Hematopoietic multipotent progenitor cell treated with erythropoietin and hydrocortisone succinate and interleukin-3 and kit ligand, for 8 days (in vitro differentiated cells): ENCODE data around the gene POLN.
"Not testable (repeated sequence)": the region's sequence is repeated elsewhere in the genome, so short reads cannot be mapped to it uniquely, and the experiment has no call there.

Experiments
- DNase-seq: peaks from one replicate; pipeline ENCODE4 v3.0.0-alpha.2; 2015

The POLN gene

DNA sequence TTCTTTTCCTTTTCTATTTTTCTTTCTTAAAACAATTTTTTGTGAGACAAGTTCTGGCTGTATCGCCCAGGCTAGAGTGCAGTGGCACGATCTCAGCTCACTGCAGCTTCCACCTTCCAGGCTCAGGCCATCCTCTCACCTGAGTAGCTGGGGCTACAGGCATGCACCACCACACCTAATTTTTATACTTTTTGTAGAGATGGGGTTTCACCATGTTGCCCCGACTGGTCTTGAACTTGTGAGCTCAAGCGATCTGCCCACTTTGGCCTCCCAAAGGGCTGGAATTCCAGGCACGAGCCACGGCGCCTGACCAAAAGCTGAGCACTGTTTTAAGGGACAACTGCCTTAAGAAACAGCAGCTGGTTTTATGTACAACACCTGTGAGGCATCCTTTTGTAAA is 192.1 kb downstream of the POLN start:
- no peak for DNase-seq

DNA sequence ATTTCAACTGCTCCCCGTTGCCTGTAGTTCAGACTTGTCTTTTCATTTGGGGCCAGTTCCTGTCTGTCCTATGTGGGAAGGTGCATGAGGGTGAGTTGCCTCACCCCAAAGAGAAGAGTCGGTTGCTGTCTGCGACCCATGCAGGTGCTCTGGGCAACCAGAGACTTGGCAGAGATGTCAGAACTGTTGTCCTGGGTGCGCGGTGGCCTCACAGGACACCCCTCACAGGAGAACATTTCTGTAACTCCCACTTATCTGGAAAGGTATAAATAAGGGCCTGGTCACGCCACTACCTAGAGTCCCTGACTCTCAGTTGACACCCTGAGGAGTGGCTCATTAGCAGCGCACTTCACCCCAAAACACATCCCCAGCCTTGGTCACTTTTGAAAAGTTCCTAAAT is 192.5 kb downstream of the POLN start:
- no peak for DNase-seq

DNA sequence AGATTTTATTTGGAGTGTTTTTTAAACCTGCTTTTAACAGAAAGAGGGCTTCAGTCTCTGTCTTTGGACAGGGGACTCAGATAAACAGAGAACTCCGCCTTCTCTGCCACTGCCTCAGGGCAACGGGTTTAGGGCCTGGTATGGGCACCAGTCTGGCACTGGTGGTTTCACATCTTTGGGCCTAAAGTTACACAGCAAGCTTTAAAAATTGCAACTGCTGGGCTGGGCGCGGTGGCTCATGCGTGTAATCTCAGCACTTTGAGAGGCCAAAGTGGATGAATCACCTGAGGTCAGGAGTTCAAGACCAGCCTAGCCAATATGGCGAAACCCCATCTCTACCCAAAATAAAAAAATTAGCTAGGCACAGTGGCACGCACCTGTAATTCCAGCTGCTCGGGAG is 193.1 kb downstream of the POLN start:
- DNase-seq = no peak

DNA sequence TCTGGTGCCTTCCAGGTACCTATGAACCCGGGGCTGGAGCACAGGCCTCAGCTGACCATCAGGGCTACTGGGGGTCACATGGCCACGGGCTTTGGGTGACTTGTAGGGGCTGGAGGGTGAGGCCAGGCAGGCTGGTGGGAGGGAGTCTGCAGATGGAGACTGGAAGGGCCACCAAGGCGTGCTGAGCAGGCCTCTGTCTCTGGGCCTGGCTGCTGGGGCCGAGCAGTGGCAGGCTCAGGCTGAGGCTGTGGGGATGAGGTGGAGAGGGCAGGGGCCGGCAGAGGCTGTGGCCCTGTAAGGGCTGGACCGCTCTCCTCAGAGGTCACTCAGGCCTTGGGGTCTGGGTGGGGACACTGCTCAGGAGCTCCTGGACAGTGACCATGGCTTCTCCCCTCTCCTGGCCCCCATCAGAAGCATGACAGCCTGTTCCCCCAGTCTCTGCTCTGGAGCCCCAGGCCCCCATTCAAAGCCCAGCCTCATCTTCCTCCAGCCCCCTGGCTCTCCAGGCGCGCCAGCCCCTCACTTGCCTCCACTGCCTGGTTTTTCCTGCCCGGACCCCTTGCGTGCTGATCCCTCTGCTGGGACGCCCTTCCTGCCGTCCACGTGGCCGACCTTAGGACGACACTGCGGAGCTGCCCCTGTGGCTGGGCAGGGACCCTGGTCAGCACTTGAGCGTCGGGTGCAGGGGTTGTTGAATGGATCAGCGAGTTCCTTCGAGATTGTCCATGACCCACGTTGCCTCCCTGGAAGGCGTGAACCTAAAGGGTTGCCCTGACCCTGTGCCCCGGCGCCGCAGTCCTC is 193.9 kb downstream of the POLN start:
- DNase-seq = no peak

DNA sequence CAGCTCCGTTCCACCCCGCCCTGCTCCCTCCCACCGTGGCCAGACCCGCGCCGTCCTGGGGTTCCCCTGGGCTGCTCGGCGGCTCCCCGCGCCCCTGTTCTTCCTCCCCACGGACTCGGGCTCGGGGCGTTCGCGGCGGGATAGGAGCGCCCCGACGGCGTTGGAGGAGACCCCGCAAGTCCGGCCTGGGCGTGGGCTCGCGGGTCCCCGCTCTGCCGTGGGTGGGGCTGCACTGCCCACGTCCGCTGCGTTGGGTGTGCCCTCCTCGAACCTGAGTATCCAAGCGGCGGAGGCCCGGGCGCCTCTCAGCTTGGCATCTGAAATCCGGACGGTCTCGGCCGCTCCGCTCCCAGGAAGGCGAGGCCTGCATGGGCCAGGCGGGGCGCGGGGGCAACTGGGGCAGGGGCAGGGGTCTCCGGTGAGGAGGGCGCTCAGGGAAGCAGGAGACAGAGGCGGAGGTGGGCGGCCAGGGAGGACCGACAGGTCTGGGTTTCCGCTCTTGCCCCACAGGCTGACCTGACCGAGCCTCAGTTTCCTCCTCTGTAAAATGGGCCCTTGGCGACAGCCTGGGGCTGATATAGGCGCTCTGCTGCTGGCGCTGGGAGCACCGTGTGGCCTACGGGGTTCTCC is 194.8 kb downstream of the POLN start:
- no peak for DNase-seq

DNA sequence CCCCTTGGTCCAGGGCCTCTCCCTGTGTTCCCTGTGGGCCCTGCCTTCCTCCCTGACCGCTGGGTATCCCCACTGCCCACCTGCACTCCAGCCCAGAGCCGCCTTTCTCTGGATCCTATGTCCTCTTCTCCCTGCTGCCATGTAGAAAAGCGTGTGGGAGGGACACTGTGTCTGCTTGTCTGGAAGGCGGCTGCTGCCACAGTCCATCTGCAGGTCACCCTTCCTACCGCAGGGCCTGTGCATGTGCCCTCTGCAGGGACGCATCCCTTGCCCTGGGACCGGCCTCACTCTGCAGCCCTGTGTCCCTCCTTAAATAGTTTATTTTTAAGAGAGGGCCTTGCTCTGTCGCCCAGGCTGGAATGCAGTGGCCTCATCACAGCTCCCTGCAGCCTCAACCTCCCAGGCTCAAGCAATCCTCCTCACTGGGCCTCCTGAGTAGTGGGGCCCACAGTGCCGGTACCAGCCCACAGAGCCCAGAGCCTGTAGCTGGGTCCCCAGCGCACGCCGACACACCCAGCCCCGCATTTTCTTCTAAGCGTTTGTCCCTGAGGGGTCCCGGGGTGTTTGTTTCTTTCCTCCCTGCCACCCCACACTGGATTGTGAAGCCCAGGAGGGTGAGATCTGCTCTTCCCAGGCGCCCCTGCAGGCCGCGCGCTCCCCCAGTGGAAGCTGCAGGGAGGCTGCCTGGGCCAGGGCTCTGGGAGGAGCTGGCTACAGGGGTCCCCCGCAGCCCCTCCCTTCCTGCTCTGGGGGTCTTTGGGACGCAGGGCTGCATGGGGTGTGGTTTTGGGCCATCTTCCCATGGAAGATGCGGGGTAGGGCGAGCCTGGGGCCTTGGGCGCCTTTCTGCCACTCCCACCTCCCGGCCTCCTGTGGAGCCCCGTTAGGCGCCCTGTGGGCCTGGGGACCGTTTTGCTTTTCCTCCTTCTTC is 195.6 kb downstream of the POLN start:
- DNase-seq = no peak

DNA sequence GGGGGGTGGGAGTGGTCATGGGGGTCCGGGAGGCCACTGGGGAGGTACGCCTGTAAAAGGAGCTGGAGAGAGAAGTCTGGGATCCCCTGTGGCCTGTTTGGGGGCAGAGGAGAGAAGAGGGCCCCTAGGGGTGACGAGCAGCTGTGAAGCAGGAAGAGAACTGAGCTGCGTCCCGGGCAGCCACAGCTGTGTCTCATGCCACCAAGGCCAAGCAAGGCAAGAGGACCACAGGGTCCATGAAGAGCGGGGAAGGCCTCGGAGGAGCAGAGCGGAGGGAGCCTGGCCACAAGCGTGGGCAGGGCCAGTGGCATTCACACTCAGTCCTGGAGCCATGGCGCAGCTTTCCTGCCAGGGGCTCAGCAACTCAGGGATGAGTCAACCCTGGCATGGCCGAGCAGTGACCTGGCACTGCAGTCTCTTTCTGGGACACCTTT is 196.4 kb downstream of the POLN start:
- no peak for DNase-seq

DNA sequence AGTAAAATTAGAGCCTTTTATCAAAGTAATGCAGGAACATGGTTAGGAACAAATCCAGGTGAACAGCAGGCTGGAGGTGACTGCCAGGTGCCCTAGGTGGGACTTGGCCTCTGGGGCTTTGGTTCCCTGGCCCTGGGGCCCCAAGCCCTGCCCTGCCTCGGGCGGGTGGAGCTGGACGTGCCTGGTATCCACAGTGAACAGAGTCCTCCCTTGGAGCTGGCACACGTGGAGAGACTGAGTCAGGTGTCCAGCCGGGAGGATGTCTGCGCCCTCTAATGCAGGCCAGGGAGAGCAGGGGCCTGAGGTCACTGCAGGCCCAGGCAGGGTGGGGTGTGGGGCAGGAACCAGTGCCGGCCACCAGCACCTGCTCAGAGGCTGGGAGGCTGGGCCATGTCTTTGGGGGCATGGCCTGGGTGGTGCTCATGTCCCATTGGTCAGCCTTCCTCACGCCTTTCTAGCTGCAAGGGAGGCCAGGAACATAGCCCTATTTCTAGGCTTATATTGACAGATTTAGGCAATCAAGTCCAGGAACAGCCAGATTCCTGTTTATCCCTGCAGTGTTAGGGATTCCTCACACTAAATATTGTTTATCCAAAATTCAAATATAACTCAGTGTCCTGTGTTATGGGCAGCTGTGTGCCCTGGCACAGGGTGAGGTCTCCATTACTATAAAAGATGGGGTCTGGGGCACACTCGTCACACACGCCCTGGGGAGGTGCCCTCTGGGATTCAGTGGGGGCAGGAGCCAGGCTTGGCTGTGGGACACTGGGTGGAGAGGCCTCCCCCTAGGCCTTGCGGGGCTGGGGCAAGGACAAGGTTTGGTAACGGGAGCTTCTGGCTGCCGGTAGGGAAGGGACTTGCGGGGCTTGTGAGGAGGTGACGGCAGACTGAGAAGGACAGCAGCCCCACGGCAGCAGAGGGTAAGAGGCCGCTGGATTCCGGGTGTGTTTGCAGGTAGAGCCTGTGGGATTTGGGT is 197.1 kb downstream of the POLN start:
- no peak for DNase-seq

DNA sequence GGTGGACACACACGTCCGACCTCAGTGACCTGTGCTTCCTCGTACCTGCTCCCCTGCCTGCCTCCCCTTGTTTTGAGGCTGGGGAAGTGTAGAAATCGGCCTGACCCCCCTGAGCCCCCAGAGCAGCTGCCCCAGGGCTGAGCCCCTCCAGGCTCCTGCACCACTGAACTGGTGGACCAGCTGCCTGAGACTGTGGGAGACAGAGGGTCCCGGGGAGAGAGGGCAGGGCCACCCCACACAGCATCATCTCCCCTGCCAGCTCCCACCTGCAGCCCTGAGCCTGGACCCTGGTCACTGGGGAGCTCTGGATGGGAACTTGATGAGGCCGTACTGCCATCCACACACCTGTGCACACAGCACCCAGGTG is 197.8 kb downstream of the POLN start:
- no peak for DNase-seq

DNA sequence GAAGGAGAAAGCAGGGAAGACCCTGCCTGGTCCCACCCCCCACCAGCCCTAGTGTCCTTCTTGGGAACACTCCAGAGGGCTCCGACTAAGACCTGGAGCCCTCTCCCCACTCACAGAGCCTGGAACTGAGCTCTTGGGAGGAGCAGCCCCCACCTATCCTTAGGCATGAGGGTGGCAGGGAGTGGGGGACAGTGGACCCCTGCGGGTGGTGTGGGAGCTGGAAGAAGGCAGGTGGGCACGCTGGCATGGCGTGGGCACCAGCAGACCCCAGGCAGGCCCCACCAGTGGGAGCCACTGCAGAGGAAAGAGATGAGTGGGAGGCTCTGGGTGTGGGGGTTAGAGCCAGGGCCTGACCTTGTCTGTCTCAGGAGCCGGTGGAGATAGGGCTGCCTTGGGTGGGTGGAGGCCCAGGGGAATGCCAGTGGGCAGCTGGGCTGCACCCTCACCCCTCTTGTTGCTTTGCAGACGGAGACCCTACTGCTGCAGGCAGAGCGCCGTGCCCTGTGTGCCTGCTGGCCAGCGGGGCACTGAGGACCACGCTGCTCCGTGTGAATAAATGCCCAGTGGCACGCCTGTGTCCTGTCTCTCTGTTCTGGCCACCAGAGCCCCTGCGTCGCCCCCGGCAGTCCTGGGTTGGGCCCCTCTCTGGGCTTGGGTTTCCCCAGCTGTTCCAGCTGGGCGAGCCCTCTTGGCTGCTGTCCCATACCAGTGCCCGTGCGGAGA is 198.4 kb downstream of the POLN start:
- DNase-seq = no peak

DNA sequence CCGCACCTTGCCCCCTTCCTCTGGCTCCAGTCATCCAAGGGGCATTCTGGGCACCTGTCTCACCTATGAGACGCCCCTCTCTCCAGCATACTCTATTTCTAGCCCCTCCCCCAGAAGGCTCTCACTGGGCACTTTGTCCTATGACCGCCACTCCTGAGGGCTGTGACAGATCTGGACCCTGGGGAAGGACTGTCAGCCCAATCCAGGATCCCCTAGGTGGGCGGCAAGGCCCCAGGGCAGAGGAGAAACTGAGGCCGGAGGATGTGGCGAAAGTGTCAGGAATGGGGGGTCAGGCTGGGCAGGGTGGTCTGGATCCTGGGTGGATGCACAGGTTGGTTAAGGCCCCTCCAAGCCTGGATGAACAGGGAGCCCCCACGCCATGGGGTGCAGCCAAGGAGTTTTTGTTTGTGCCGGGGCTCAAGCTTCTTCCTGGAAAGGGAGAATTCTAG is 198.9 kb downstream of the POLN start:
- DNase-seq = no peak

DNA sequence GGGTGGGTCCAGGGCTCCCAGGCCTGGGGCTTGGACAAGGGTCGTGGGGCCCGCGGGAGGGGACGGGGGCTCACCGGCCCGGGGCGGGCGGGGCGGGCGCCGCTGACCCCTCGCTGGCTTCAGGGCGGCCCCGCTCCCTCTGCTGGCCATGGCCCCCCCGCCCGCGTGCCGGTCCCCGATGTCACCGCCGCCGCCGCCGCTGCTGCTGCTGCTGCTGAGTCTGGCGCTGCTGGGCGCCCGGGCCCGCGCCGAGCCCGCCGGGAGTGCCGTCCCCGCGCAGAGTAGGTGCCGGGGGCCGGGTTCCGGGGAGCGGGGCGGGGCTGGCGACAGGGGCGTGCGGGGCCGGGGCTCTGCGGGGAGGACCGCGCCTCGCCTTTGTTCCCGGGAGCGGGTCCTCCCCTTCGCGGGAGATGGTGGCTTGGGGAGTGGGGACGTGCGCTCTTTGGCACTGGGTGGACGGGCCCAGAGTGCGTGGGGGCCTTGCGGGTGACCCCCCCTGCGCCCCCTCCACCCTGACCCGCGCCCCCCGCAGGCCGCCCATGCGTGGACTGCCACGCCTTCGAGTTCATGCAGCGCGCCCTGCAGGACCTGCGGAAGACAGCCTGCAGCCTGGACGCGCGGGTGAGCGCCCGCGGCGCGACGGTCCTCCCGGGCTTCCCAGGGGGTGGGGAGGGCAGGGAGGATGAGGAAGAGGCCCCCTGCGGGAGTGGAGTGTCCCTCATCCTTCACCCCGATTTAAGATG is 199.5 kb downstream of the POLN start:
- DNase-seq = no peak

DNA sequence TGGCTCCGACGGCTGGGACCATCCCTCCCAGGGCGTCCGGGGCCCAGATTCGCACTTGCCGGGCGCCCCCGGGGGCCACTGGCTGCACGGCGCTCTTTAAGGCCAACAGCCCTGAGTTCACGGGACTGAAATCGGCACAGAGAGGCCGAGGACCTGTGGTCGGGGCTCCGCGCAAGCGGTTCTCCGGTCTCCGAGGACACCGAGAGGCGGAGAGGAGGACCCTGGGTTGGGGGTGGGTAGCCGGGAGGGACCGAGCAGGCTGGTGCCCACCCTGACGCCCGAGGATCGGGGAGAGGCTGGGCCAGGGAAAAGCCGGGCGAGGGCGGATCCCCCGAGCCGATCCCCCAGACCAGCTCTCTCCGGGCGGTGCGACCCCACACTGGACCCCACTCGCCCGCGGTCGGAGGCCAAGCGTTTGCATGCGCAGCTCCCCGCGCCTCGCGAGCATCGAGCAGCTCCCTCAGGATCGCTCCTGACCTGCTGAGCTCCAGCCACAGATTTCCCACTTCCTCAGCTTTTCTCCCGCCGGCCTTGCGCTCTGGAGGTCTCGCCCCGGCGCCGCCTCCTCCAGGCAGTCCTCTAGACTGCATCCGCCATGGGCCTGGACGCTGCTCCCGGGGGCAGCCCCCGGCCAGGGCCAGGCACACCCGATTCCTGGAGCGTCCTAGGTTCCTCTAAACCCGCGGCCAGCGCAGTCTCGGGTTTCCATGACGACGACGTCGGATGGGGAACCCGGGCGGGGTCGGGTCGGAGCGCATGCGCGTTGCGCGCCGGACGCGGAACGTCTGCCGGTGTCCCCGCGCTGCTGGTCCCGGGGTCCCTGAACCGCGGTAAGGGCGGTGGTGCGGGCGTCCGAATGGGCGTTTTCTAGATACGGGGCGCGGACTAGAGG is 200.4 kb downstream of the POLN start:
- peak; percentile 78 for DNase-seq

DNA sequence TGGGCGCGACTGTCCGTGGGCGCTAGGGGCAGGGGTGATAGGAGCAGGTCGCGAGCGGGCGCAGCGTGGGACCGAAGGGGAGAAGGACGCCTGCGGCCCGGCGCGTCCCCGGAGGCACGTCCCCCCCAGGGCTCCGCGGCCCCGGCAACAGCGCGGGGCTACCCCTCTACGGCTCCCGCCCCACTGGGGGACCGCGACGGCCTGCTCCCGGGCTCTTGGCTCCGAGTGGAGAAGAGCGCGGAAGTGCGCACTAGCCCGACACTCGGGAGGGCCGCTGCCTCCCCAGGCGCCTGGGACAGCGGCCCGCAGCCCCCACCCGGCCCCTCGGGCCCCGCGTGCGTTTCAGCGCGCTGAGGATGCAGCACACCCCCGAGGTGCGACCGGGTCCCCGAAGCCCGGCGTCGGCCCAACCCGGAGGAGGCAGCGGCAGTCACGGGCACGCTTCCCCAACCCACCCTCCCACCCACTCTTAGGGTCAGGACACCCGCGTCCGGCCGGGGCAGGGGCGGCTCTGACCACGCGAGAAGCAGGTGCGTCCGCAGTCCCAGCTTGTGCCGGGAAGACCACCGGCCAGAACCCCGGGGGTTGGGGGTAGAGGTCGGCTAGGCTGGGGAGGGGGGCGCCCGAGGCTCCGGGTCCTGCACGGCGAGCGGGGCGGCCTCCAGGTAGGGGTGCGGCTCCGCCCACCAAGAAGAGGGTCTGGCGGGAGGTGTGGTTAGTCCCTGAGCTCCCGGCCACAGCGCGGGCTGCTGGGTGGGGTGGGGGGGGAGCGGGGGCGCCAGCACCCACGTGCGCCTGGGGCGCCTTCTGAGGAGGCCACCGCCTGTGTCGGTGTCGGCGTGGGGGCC is 201.3 kb downstream of the POLN start:
- no peak for DNase-seq

DNA sequence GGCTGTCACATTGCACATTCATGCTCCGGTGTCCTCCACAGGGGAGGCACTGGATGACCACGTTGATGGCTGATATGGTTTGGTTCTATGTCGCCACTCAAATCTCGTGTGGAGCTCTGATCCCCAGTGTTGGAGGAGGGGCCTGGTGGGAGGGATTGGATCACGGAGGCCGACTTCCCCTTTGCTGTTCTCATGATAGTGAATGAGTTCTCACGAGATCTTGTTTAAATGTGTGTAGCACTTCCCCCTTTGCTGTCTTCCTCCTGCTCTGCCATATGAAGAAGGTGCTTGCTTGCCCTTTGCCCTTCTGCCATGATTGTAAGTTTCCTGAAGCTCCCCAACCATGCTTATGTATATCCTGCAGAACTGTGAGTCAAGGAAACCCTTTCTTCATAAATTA is 205.1 kb downstream of the POLN start:
- no peak for DNase-seq

DNA sequence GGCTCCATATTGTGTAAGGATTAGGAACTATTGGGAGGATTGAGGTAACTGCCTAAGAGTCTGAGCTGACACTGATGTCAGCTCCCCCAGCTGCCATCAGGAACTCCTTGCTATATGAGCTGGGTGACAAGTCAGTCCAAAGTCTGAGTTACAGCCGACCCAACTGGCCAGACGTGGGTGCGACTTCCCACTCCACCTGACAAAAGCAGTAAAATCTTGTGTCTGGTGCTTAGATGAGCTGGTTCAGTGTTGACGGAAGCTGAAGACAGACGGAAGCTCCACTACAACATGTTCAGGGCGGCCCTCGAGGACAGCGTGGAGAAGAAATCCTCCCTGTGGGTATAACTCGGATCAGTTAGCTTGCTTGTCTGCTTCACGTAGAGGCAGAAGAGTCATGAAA is 205.6 kb downstream of the POLN start:
- no peak for DNase-seq

DNA sequence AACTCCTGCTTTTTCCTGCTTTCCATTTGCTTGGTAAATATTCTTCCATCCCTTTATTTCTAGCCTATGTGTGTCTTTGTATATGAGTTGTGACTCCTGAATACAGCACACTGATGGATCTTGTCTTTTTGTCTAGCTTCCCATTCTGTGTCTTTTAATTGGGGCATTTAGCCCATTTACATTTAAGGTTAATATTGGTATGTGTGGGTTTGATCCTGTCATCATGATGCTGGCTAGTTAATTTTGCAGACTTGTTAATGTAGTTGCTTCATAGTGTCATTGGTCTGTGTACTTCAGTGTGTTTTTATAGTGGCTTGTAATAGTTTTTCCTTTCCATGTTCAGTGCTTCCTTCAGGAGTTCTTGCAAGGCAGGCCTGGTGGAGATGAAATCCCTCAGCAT is 210.8 kb downstream of the POLN start:
- DNase-seq = not testable (repeated sequence)

DNA sequence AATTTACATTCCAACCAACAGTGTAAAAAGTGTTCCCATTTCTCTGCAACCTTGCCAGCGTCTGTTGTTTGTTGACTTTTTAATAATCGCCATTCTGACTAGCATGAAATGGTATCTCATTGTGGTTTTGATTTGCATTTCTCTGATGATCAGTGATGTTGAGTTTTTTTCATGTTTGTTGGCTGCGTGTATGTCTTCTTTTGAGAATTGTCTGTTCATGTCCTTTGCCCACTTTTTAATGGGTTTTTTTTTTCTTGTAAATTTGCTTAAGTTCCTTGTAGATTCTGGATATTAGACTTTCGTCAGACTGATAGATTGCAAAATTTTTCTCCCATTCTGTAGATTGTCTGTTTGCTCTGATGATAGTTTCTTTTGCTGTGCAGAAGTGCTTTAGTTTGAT is 214.8 kb downstream of the POLN start:
- DNase-seq = not testable (repeated sequence)

DNA sequence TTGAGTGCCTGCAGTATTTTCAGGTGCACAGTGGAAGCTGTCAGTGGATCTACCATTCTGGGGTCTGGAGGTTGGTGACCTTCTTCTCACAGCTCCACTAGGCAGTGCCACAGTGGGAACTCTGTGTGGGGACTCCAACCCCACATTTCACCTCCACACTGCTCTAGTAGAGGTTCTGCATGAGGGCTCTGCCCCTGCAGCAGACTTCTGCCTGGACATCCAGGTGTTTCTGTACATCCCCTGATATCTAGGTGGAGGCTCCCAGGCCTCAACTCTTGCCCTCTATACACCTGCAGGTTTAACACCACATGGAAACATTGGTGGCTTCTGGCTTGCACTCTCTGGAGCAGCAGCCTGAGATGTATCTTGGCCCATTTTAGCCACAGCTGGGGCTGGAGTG is 216.1 kb downstream of the POLN start:
- DNase-seq = no peak
